Caco-2 (cell line): ENCODE data around the gene ZMYND19. TPM values are rescaled to one million over a fixed set of nuclear protein-coding genes. Genes with fewer than 3 reads are reported as not detected.
A peak's percentile ranks its signal among the peaks of the same experiment; 100 is the strongest.

Experiments used
- BruUV-seq: library from RNA; stranded (reverse); fragments of 400-500 nt; replicated peaks from 2 replicates; lab custom pipeline; 2021; lab: Mats Ljungman, UMichigan
- CTCF ChIA-PET: fragments of 300-600 bp; sonication (Branson Sonifier 250); formaldehyde crosslinking; loops from one replicate; lab custom pipeline; 2022; ENCODE audit warnings: antibody characterized with exemption; lab: Charles Lee
- POLR2A ChIA-PET: fragments of 300-600 bp; sonication (Branson Sonifier 250); formaldehyde crosslinking; loops from one replicate; lab custom pipeline; 2022; ENCODE audit warnings: antibody characterized with exemption; lab: Charles Lee
- DNase-seq, 2 experiments: peaks; one replicate each; pipeline versions ENCODE4 v3.0.0 to v3.0.0-alpha.2; 2020 to 2022
- H3K27me3 ChIP-seq: replicated peaks from 2 replicates; pipeline ENCODE4 v1.6.0; 2011; ENCODE audit warnings: low read length; ENCODE audit not compliant: control insufficient read depth, insufficient read depth
- H3K36me3 ChIP-seq: 2 replicates; pipeline ENCODE4 v1.5.1; 2011; ENCODE audit warnings: low read length; ENCODE audit not compliant: control insufficient read depth, insufficient read depth
- H3K4me1 ChIP-seq: fragments of 250-450 bp; sonication (Bioruptor Pico); 2 replicates; pipeline ENCODE4 v1.5.1; 2020; ENCODE audit warnings: mild to moderate bottlenecking
- H3K4me3 ChIP-seq: 2 replicates; pipeline ENCODE4 v1.5.1; 2011; ENCODE audit warnings: low read depth, mild to moderate bottlenecking, control low read depth, low read length
- H3K9me3 ChIP-seq: fragments of 250-450 bp; sonication (Bioruptor Pico); 2 replicates; pipeline ENCODE4 v1.5.1; 2020; ENCODE audit warnings: mild to moderate bottlenecking, moderate library complexity
- H3K27ac Mint-ChIP-seq: one replicate; pipeline ENCODE4 v1.8.0; 2022; ENCODE audit warnings: mixed read lengths; ENCODE audit not compliant: unreplicated experiment
- H3K27me3 Mint-ChIP-seq: one replicate; pipeline ENCODE4 v1.8.0; 2022; ENCODE audit warnings: mixed read lengths; ENCODE audit not compliant: insufficient read depth, unreplicated experiment
- H3K36me3 Mint-ChIP-seq: one replicate; pipeline ENCODE4 v1.8.0; 2022; ENCODE audit warnings: mild to moderate bottlenecking, mixed read lengths; ENCODE audit not compliant: insufficient read depth, unreplicated experiment
- H3K4me1 Mint-ChIP-seq: one replicate; pipeline ENCODE4 v1.8.0; 2022; ENCODE audit warnings: low read depth, mixed read lengths; ENCODE audit not compliant: unreplicated experiment
- H3K4me3 Mint-ChIP-seq: one replicate; pipeline ENCODE4 v1.8.0; 2022; ENCODE audit warnings: mild to moderate bottlenecking, moderate library complexity, mixed read lengths; ENCODE audit not compliant: unreplicated experiment
- H3K9me3 Mint-ChIP-seq: one replicate; pipeline ENCODE4 v1.8.0; 2022; ENCODE audit warnings: mixed read lengths; ENCODE audit not compliant: unreplicated experiment
- CTCF ChIP-seq, 2 experiments: fragments of 200-600 bp in 1 of 2; IDR thresholded peaks; 1 replicate in 1 of 2; 2 replicates in 1 of 2; pipeline versions ENCODE4 v1.5.1 to v1.8.0; 2011 to 2022; ENCODE audit warnings: antibody characterized with exemption in 1 of 2, control low read depth in 1 of 2, inconsistent platforms in 1 of 2, low read depth in 1 of 2, low read length in 1 of 2, mild to moderate bottlenecking in 1 of 2, moderate library complexity in 1 of 2; ENCODE audit not compliant: insufficient read depth in 1 of 2, severe bottlenecking in 1 of 2, unreplicated experiment in 1 of 2
- intact Hi-C: fragments of 100-400 bp; cut with micrococcal nuclease; formaldehyde crosslinking; loops from one replicate; pipeline ENCODE4 v1.10.0; 2022; ENCODE audit not compliant: unreplicated experiment
- total RNA-seq: library from RNA; stranded (reverse); gene quantifications from 2 replicates; pipeline ENCODE4 v1.2.3, GENCODE V29; 2022

The ZMYND19 gene
- total RNA-seq, 1 experiment from 2014 or later: 66.3 TPM

DNA sequence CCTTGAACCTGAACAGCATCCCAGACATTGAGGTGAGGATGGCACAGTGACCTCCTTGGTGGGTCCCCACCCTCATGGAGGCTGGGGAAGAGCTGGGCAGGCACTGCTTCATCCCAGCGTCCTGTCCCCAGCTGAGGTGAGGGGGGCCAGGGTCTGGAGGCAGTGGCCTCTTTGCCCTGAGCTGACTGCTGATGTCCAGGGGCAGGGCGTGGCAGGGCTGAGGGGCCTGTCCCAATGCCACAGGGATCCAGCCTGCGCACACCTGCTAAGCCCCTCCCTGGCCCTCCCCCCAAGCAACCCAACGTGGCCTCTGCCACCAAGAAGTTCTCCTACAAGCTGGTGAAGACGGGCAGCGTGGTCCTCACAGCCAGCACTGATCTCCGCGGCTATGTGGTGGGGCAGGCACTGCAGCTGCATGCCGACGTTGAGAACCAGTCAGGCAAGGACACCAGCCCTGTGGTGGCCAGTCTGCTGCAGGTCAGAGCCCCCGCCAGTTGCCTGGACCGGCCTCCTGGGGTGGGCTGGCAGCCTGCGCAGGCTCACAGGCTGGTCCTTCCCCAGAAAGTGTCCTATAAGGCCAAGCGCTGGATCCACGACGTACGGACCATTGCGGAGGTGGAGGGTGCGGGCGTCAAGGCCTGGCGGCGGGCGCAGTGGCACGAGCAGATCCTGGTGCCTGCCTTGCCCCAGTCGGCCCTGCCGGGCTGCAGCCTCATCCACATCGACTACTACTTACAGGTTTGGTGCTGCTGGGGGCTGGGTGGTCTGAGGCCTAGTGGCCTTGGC lies 23.6 kb upstream of the ZMYND19 start:
- TF ChIP-seq CTCF (IDR thresholded peaks at IDR 0.05; ENCODE audit: insufficient read depth in 1 of 2, low read depth in 1 of 2, low read length in 1 of 2, severe bottlenecking in 1 of 2, unreplicated experiment in 1 of 2): no peak
- POLR2A ChIA-PET: no interaction called here
- Mint-ChIP-seq H3K27me3 (no peaks in the 10 kb centered on the region), H3K4me3 (no peak overlapping the region), H3K9me3 (no peaks in the 10 kb centered on the region), H3K4me1 (peaks cover 22% of the 10 kb centered on the region), H3K36me3 (peaks cover 69% of the 10 kb centered on the region), H3K27ac (peak overlapping the region; percentile 98)
- DNase-seq: no peak
- no peak overlapping the region for H3K4me3 ChIP-seq
- H3K36me3 ChIP-seq: no peaks in the 10 kb centered on the region; the same call in none of the 2 replicates
- peaks cover 33% of the 10 kb centered on the region for H3K4me1 ChIP-seq
- no peaks in the 10 kb centered on the region for H3K27me3 ChIP-seq
- CTCF ChIA-PET: no interaction called here
- intact Hi-C loops: loop anchor here (2.0 kb wide), 1 partner anchor 23 kb away; the partner anchor contains the start of gene ZMYND19
- no TSS peak for BruUV-seq
- no peaks in the 10 kb centered on the region for H3K9me3 ChIP-seq

- DNase-seq: no peak
- H3K9me3 ChIP-seq: no peaks in the 10 kb centered on the region
- CTCF ChIA-PET: no interaction called here
- no peaks in the 10 kb centered on the region for H3K27me3 ChIP-seq
- peaks cover 22% of the 10 kb centered on the region for H3K4me1 Mint-ChIP-seq
- no peaks in the 10 kb centered on the region for H3K9me3 Mint-ChIP-seq
- BruUV-seq: no TSS peak
- intact Hi-C loops: loop anchor here (2.0 kb wide), 1 partner anchor 22 kb away; the partner anchor contains the start of gene ZMYND19
- no peaks in the 10 kb centered on the region; the same call in none of the 2 replicates for H3K36me3 ChIP-seq
- peaks cover 33% of the 10 kb centered on the region for H3K4me1 ChIP-seq
- POLR2A ChIA-PET: no interaction called here
- TF ChIP-seq CTCF (IDR thresholded peaks at IDR 0.05; ENCODE audit: insufficient read depth in 1 of 2, low read depth in 1 of 2, low read length in 1 of 2, severe bottlenecking in 1 of 2, unreplicated experiment in 1 of 2): no peak
- no peak overlapping the region for H3K4me3 ChIP-seq
- peak overlapping the region; percentile 98 for H3K27ac Mint-ChIP-seq
- no peaks in the 10 kb centered on the region for H3K27me3 Mint-ChIP-seq
- H3K36me3 Mint-ChIP-seq: peaks cover 62% of the 10 kb centered on the region
- H3K4me3 Mint-ChIP-seq: peak overlapping the region; percentile 29
Observed at GRCh38 chr9:137613259-137613658, 22.9 kb upstream of the ZMYND19 start.

DNA sequence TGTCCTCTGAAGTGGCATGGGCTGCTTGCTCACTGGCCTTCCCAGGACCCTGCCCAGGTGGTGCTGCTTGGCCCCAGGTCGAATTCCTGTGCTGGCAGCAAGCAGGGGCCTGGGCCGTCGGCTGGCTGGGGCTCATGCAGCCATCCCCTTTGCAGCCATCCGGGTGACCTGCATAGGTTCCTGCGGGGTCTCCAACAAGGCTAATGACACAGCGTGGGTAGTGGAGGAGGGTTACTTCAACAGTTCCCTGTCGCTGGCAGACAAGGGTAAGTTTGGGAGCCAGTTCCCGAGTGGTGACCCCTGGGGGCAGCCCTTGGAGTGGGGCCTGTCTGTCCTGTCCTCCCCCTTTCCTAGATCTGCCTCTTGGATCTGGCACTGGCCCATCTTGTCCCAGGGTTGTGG lies 22.4 kb upstream of the ZMYND19 start:
- no peak overlapping the region for H3K4me3 ChIP-seq
- intact Hi-C loops: loop anchor here (2.0 kb wide), 1 partner anchor 22 kb away; the partner anchor contains the start of gene ZMYND19
- Mint-ChIP-seq H3K4me3 (peak overlapping the region; percentile 59), H3K27ac (peak overlapping the region; percentile 98), H3K36me3 (peaks cover 57% of the 10 kb centered on the region), H3K27me3 (no peaks in the 10 kb centered on the region), H3K9me3 (no peaks in the 10 kb centered on the region), H3K4me1 (peaks cover 22% of the 10 kb centered on the region)
- DNase-seq: no peak
- H3K9me3 ChIP-seq: no peaks in the 10 kb centered on the region
- no peaks in the 10 kb centered on the region; the same call in none of the 2 replicates for H3K36me3 ChIP-seq
- H3K4me1 ChIP-seq: peaks cover 36% of the 10 kb centered on the region
- TSS peak; percentile 13 for BruUV-seq
- ChIA-PET CTCF (no interaction called here), POLR2A (interaction anchor here (0.6 to 1.0 kb wide), 2 partner anchors 16 to 39 kb away, joined by 3 read pairs; no protein-coding TSS in a partner anchor)
- TF ChIP-seq CTCF (IDR thresholded peaks at IDR 0.05; ENCODE audit: insufficient read depth in 1 of 2, low read depth in 1 of 2, low read length in 1 of 2, severe bottlenecking in 1 of 2, unreplicated experiment in 1 of 2): no peak
- H3K27me3 ChIP-seq: no peaks in the 10 kb centered on the region
